GM18526 (cell line): ENCODE data around the gene BRD3.

Experiments used
- POLR2A ChIP-seq: IDR thresholded peaks from 3 replicates; pipeline ENCODE4 v1.6.1; 2011; ENCODE audit not compliant: insufficient read length; ENCODE audit errors: extremely low read depth

The BRD3 gene

DNA sequence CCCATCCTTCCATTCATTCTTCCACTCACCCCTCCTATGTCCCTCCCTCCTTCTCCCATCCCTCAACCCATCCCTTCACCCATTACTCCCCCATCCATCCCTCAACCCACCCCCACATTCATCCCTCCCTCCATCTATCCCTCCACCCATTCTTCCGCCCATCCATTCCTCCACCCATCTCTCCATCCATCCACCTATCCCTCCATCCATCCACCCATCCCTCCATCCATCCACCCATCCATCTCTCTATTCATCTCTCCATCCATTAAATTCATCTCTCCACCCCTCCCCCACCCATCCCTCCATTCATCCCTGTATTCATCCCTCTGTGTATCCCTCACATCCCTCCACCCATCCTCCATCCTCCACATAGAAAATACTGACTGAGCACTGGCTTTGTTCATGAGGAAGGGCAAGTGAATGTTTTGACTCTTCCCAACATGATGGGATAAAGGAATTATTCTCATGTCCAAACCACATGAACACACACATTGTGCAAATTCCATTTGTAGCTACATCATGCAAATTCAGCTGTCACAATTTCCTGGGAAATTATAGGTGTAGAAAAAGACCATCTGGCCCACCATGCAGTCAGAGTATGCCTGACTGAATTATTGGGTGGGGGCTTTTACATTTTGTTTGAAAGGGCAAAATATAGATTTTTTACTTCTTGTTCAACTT is 68.8 kb downstream of the BRD3 start:
- no peak for TF ChIP-seq POLR2A

- TF ChIP-seq POLR2A, result no peak
Measured at GRCh38 chr9:133997584-133997983, 70.2 kb downstream of the BRD3 start.

DNA sequence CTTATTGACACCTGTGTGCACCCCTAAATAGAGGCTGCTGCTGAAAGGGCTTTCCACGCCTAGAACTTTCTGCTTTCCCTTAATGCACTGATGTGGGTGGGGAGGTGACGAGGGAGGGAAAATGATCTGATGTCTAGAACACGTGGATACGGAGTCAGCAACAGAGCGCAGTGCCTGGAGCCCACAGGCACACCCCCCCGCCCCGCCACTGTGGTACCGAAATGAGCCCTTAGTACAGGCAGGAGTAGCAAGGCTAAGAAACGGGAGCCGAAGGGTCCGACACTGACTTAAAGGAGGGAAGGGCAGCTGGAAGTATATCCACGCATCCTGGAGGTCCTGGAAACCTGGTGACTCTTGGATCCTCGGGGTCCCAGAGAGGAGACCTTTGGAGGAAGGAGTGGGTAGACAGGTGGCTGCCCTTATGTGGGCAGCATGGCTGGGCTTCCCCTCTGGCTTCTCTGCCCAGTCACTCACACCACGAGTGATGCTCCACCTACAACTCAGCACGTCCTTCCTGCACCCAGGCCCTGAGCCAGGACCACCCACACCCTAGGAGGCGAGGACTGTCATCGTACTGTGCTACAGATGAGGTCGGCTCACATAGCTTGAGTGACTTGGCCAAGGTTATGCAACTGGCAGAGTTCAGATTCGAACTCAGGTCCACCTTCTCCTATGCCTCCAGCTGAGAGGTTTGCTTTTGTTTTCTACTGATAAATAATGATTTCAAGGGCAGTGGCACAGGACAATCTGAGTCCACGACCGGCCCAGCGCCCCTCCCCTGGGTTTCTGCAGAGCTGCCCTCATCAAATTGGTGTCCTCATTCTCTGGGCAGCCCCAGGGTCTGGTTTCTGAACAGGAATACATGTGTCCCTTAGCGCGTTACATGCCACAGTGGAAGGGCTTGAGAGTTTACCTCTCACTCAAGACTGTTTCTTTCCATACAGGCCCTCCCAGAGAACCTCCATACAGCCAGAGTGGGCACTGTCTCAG is 71.0 kb downstream of the BRD3 start:
- TF ChIP-seq POLR2A, result no peak

- TF ChIP-seq POLR2A, result no peak
Measured at GRCh38 chr9:133995012-133995896, 72.6 kb downstream of the BRD3 start.

DNA sequence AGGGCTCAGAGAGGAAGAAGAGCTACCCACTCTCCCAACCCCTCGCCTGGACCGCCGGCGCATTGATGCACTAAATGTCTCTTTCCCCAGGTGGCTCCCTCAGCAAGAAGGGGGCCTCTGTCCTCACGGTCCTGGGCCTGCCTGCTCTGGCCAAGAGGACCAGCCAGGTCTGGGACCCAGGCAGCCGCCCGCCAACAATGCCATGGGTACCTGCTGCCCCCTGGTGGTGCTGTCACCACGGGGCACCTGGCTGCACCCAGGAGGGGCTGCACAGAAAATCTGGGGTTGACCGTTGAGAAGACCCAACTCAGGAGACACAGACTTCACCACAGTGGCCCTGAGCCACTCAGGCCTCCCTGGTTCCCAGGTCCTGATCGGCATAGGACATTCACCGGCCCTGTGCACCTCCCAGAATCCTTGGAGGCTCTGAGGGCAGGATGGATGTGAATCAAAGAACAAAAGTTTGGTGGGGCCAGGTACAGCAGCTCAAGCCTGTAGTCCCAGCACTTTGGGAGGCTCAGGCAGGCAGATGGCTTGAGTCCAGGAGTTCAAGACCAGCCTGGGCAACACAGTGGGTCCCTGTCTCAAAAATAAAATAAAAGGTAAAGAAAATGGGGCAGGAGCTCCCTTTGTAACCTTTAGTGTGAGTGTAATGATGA is 73.3 kb downstream of the BRD3 start:
- no peak for TF ChIP-seq POLR2A

DNA sequence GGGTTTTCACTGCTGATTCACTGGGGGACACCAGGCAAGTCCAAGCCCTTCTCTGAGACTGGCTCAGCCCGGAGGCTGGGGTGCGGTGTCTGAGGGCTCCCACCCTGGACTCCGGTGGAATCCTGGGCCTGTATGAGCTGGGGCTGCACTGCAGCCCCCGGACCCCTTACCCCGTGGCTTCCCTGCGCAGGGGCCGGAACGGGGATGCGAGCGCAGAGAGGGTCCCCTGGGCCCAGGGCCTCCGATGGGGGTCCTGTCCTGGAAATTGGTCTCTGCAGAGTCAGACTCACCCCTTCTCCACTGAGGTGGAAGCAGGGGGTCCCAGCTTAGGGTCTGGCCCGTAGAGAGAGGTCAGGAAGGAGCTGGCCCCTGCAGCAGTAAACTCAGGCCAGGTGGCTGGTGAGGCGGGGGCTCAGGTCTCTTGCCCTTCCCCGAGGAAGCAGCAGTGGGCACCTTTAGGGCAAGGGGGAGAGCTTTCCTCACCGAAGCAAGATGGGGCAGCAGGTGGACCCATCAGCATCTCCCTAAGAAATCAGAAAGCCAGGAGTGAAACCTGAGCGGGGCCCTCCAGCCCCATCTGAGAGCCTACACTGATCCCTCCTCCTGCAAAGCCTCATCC is 74.1 kb downstream of the BRD3 start:
- no peak for TF ChIP-seq POLR2A

GRCh38 chr9:133992780-133993634 is 74.8 kb downstream of the BRD3 start:
- TF ChIP-seq POLR2A, result peak; percentile 35

GRCh38 chr9:133991964-133992779 is 75.7 kb downstream of the BRD3 start, which contains the start of gene VAV2:
Gene VAV2, minus strand, starts transcription at chr9:133992324. Its CDS starts 46 bp downstream, at chr9:133992278.
- TF ChIP-seq POLR2A, result peak; percentile 61

DNA sequence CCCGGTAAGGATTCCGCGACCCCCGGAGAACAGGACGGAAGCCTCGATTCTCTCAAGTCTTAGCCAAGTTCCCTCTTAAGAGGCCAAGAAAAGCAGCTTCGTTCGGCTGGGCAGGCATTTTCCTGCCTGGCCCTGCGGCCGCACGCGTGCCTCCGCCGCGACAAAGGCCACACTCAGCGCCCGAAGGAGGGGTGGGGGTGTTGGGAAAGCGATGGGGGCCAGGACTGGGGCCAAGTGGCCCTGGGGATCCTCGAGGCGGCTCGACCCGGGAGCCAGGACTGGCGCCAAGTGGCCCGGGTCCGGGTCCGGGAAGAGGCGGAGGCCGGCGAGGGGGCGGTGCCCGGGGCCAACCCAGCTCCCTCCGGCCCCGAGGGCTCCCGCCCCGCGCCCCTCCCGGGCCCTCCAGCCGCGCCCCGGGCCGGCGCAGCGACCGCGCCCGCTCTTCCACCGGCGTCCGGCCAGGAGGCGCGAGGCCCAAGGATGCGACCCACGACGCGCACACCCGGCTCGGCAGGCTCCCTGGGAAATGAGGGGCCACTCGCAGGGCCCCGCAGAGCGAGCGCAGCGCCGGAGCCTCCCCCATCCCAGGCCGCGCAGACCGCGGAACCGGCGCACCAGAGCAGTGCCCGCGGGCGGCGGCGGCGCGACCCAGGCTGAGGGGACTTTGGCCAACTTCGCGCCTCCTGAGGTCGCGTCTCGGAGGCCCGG is 76.5 kb downstream of the BRD3 start:
- no peak for TF ChIP-seq POLR2A

DNA sequence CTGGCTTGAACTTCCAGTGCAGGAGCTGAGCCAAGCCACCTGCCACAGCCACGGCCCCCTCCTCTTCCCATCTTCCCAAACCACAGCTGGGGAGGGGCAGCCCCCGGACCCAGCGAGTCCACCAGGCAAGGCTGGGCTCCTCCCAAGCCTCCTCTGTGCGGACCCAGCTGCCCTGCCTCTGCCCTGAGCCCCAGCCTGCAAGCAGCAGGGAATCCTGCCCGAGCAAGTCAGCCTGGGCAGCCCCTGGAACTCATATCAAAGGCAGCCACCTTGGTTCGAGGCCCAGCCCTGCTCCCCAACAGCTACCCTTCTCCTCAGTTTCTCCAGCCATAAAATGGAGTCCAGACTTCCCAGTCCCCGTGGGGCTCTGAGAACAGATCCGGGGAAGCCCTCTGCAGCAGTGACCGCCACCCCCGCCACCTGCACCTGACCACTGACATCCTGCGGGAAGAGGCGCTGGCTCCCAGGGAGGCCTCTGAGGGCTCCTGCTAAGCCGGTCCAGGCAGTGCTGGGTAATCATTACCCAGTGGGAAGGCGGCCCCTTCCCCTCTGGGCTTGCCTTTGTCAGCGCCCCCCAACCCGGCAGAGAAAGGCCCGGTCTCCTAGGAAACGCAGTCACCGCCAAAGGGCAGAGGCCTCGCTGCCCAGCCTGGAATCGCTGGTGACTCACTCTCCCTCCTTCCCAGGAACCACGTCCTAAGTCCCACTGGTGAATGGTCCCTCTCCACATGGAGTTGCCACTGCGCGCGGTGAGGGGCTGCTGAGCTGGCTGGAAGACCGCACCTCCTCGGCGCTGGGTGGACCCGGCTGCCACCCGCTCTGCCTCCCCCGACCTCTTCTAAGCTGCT is 77.2 kb downstream of the BRD3 start:
- TF ChIP-seq POLR2A, result no peak

- TF ChIP-seq POLR2A, result no peak
Measured at GRCh38 chr9:133989625-133990365, 78.0 kb downstream of the BRD3 start.
